ENCODE measurements around the gene SPCS1. TPM values are rescaled to one million over a fixed set of nuclear protein-coding genes. Genes with fewer than 3 reads are reported as not detected.
"Not testable (repeated sequence)": the region's sequence is repeated elsewhere in the genome, so short reads cannot be mapped to it uniquely, and the experiment has no call there.

SPCS1 gene
- polyA plus RNA-seq, 3 donors: 166 to 171 (median 169) TPM

GRCh38 chr3:52728753-52729152 is 22.8 kb downstream of the SPCS1 start:
- DNase-seq (ENCODE audit: low read depth in 3 of 3, low spot score in 2 of 3): not testable (repeated sequence)

- DNase-seq (ENCODE audit: low read depth in 3 of 3, low spot score in 2 of 3): no peak
These were observed 24.8 kb downstream of the SPCS1 start for GRCh38 chr3:52730681-52731080.

- no peak for DNase-seq (ENCODE audit: low read depth in 3 of 3, low spot score in 2 of 3)
These were observed 25.7 kb downstream of the SPCS1 start for GRCh38 chr3:52731590-52731989.

- no peak for DNase-seq (ENCODE audit: low read depth in 3 of 3, low spot score in 2 of 3)
These were observed 27.5 kb downstream of the SPCS1 start for GRCh38 chr3:52733256-52733891.

- no peak for DNase-seq (ENCODE audit: low read depth in 3 of 3, low spot score in 2 of 3)
These were observed 33.8 kb downstream of the SPCS1 start for GRCh38 chr3:52739730-52740129.

- DNase-seq (ENCODE audit: low read depth in 3 of 3, low spot score in 2 of 3): peak in 1 of 3 donors; percentile 12
These were observed 36.6 kb downstream of the SPCS1 start for GRCh38 chr3:52742418-52743041.

- DNase-seq (ENCODE audit: low read depth in 3 of 3, low spot score in 2 of 3): no peak
These were observed 37.2 kb downstream of the SPCS1 start for GRCh38 chr3:52743152-52743551.

GRCh38 chr3:52743721-52744120 is 37.8 kb downstream of the SPCS1 start:
- DNase-seq (ENCODE audit: low read depth in 3 of 3, low spot score in 2 of 3): no peak

GRCh38 chr3:52752045-52752660 is 46.2 kb downstream of the SPCS1 start:
- DNase-seq (ENCODE audit: low read depth in 3 of 3, low spot score in 2 of 3): no peak

- DNase-seq (ENCODE audit: low read depth in 3 of 3, low spot score in 2 of 3): no peak
These were observed 48.5 kb downstream of the SPCS1 start for GRCh38 chr3:52754373-52754772.

GRCh38 chr3:52756141-52756540 is 50.2 kb downstream of the SPCS1 start:
- no peak for DNase-seq (ENCODE audit: low read depth in 3 of 3, low spot score in 2 of 3)

Other genes with a start within 250 kb of the SPCS1 start
- 10 to 100 TPM; 30.5 to 34.8 (median 34.8) TPM for gene STAB1, start 210.8 kb upstream of the SPCS1 start, polyA plus RNA-seq (ENCODE audit: insufficient read length in 3 of 3)
- gene NT5DC2, start 172.2 kb upstream of the SPCS1 start, polyA plus RNA-seq (ENCODE audit: insufficient read length in 3 of 3): 100 to 1,000 TPM; 142 to 162 (median 158) TPM
- gene UQCC5, start 169.5 kb upstream of the SPCS1 start, polyA plus RNA-seq (ENCODE audit: insufficient read length in 3 of 3): 10 to 100 TPM; 15.2 to 17.2 (median 15.2) TPM
- gene PBRM1, start 20.2 kb upstream of the SPCS1 start, polyA plus RNA-seq (ENCODE audit: insufficient read length in 3 of 3): 10 to 100 TPM; 56.4 to 63.4 (median 58.7) TPM
- 100 to 1,000 TPM in 1 of 3 donors, 10 to 100 TPM in 2; 95.2 to 107 (median 98.3) TPM for gene GNL3, start 20.1 kb upstream of the SPCS1 start, polyA plus RNA-seq (ENCODE audit: insufficient read length in 3 of 3)
- gene GLT8D1, start 315 bp upstream of the SPCS1 start, polyA plus RNA-seq (ENCODE audit: insufficient read length in 3 of 3): 100 to 1,000 TPM; 140 to 150 (median 147) TPM
- gene NEK4, start 64.8 kb downstream of the SPCS1 start, polyA plus RNA-seq (ENCODE audit: insufficient read length in 3 of 3): 10 to 100 TPM; 24.2 to 28.7 (median 27.3) TPM
- gene ITIH1, start 71.5 kb downstream of the SPCS1 start, polyA plus RNA-seq (ENCODE audit: insufficient read length in 3 of 3): under 1 TPM in 2 of 3 donors, not detected in 1; 0.35 to 0.48 TPM
- gene ITIH3, start 88.7 kb downstream of the SPCS1 start, polyA plus RNA-seq (ENCODE audit: insufficient read length in 3 of 3): 1 to 10 TPM; 4.1 to 6.0 (median 5.1) TPM
- gene ITIH4, start 124.6 kb downstream of the SPCS1 start, polyA plus RNA-seq (ENCODE audit: insufficient read length in 3 of 3): 1 to 10 TPM; 4.3 to 7.0 (median 5.2) TPM
- under 1 TPM in 2 of 3 donors, not detected in 1; 0.22 to 0.45 TPM for gene MUSTN1, start 128.9 kb downstream of the SPCS1 start, polyA plus RNA-seq (ENCODE audit: insufficient read length in 3 of 3)
- 10 to 100 TPM; 14.7 to 15.8 (median 15.2) TPM for gene STIMATE, start 191.4 kb downstream of the SPCS1 start, polyA plus RNA-seq (ENCODE audit: insufficient read length in 3 of 3)